Natural killer cell (primary cell): ENCODE measurements around the gene RNASE13. TPM values are rescaled to one million over a fixed set of nuclear protein-coding genes. Genes with fewer than 3 reads are reported as not detected.
A peak's percentile ranks its signal among the peaks of the same experiment; 100 is the strongest.
"Not testable (repeated sequence)": the region's sequence is repeated elsewhere in the genome, so short reads cannot be mapped to it uniquely, and the experiment has no call there.

Source experiments
- ATAC-seq, 3 donors: fragments of 150-1000 bp in 2 of 3; fragments of 200-7000 bp in 1 of 3; cut with Tn5 transposase; 1 replicate in 1 of 3; 2 replicates in 2 of 3; pipeline ENCODE4 v1.10.0; 2021; ENCODE audit warnings: mild to moderate bottlenecking in 2 of 3, moderate library complexity in 2 of 3
- DNase-seq, 2 donors: peaks; one replicate each; pipeline versions ENCODE4 v3.0.0 to v3.0.0-alpha.2; 2013 to 2021; ENCODE audit warnings: mixed read lengths in 1 of 2
- H3K27ac ChIP-seq: one replicate; pipeline ENCODE4 v1.5.1; 2013; ENCODE audit warnings: mild to moderate bottlenecking, low read length
- H3K27me3 ChIP-seq: one replicate; pipeline ENCODE4 v1.6.1; 2013; ENCODE audit warnings: low read length; ENCODE audit not compliant: control insufficient read depth, insufficient read depth
- H3K36me3 ChIP-seq: one replicate; pipeline ENCODE4 v1.6.1; 2013; ENCODE audit warnings: low read length; ENCODE audit not compliant: control insufficient read depth, insufficient read depth
- H3K4me1 ChIP-seq: one replicate; pipeline ENCODE4 v1.6.1; 2013; ENCODE audit warnings: low read length; ENCODE audit not compliant: control insufficient read depth, insufficient read depth
- H3K4me3 ChIP-seq: one replicate; pipeline ENCODE4 v1.5.1; 2013; ENCODE audit warnings: low read length
- H3K9me3 ChIP-seq: one replicate; pipeline ENCODE4 v1.6.1; 2013; ENCODE audit warnings: low read length; ENCODE audit not compliant: control insufficient read depth, insufficient read depth
- H3K27ac Mint-ChIP-seq, 2 donors: one replicate each; pipeline ENCODE4 v1.8.0; 2022; ENCODE audit warnings: mild to moderate bottlenecking in 2 of 2, mixed read lengths in 2 of 2, moderate library complexity in 1 of 2
- H3K27me3 Mint-ChIP-seq, 2 donors: one replicate each; pipeline ENCODE4 v1.8.0; 2022; ENCODE audit warnings: low read depth in 2 of 2, mixed read lengths in 2 of 2
- H3K36me3 Mint-ChIP-seq: one replicate; pipeline ENCODE4 v1.8.0; 2022; ENCODE audit warnings: mixed read lengths
- H3K4me1 Mint-ChIP-seq, 2 donors: one replicate each; pipeline ENCODE4 v1.8.0; 2022; ENCODE audit warnings: mixed read lengths in 2 of 2
- H3K4me3 Mint-ChIP-seq: one replicate; pipeline ENCODE4 v1.8.0; 2022; ENCODE audit warnings: mild to moderate bottlenecking, moderate library complexity, mixed read lengths
- H3K9me3 Mint-ChIP-seq, 2 donors: one replicate each; pipeline ENCODE4 v1.8.0; 2022; ENCODE audit warnings: mixed read lengths in 2 of 2
- CTCF ChIP-seq: fragments of 200-600 bp; IDR thresholded peaks from one replicate; pipeline ENCODE4 v1.8.0; 2022; ENCODE audit warnings: antibody characterized with exemption
- WGBS: methylation state at CpG from one replicate; pipeline ENCODE4 v1.1.7; 2013; ENCODE audit warnings: missing lambda C conversion rate; ENCODE audit not compliant: insufficient coverage; 5-methylcytosine and 5-hydroxymethylcytosine counted together
- intact Hi-C: fragments of 100-400 bp; cut with micrococcal nuclease; formaldehyde crosslinking; loops from one replicate; pipeline ENCODE4 v1.14.2; 2022
- total RNA-seq, 4 donors: library from RNA; stranded (reverse); fragments of 120-200 nt in 1 of 4; gene quantifications; one replicate each; pipeline versions ENCODE4 v1.2.3 to v1.2.4, GENCODE V29; 2013 to 2022

The RNASE13 gene
- total RNA-seq, 3 donors from 2014 or later (not counting 1 experiment from before 2014, with no cell fraction given), result not detected

DNA sequence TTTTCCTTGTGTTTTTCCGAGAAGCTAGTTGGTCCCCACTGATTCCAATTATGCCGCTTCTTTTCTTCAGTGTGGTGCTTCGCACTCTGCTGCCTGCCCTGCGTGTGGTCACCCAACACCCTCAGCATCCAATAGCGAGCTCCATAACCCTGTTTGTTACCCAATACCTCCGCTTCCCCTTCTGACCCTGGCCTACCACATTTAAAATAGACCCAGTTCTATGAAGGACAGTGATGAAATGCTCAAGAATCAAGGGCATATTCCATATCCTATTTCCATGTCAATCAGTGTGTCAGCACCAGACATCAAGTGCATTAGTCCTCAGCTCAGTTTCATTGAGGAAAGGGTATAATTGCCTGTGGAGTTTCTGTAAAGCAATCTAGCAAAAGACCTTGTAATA lies 19.3 kb downstream of the RNASE13 start:
- no peaks in the 10 kb centered on the region for H3K9me3 ChIP-seq
- no peak overlapping the region for H3K27ac ChIP-seq
- no peak overlapping the region for H3K4me3 ChIP-seq
- H3K9me3 Mint-ChIP-seq, result no peaks in the 10 kb centered on the region
- intact Hi-C loops, result no loop called here
- no peaks in the 10 kb centered on the region for H3K36me3 ChIP-seq
- no peak for TF ChIP-seq CTCF
- H3K27me3 Mint-ChIP-seq, result peaks cover 14 to 18% of the 10 kb centered on the region in 2 donors
- no peak overlapping the region for H3K27ac Mint-ChIP-seq
- 94% methylated on average over 6 of the region's 6 CpGs for WGBS
- no peak overlapping the region for H3K4me3 Mint-ChIP-seq
- peaks cover 4% of the 10 kb centered on the region for H3K27me3 ChIP-seq
- H3K4me1 ChIP-seq, result no peaks in the 10 kb centered on the region
- ATAC-seq, result no peak
- no peak for DNase-seq
- H3K4me1 Mint-ChIP-seq, result no peaks in the 10 kb centered on the region
- H3K36me3 Mint-ChIP-seq, result no peaks in the 10 kb centered on the region

GRCh38 chr14:21014761-21015190 lies 19.8 kb downstream of the RNASE13 start:
- Mint-ChIP-seq H3K27ac (no peak overlapping the region), H3K4me3 (no peak overlapping the region), H3K36me3 (no peaks in the 10 kb centered on the region), H3K4me1 (no peaks in the 10 kb centered on the region), H3K27me3 (peaks cover 14 to 18% of the 10 kb centered on the region in 2 donors), H3K9me3 (no peaks in the 10 kb centered on the region)
- DNase-seq (peak; percentile 72 to 92), ATAC-seq (peak; percentile 74 to 89 (median 87))
- intact Hi-C loops, result loop anchor here (1.0 kb wide), 3 partner anchors 26 to 90 kb away; no protein-coding TSS in a partner anchor
- TF ChIP-seq CTCF, result peak; percentile 88
- H3K27me3 ChIP-seq, result peaks cover 4% of the 10 kb centered on the region
- H3K27ac ChIP-seq, result no peak overlapping the region
- WGBS, result 0% methylated on average over 4 of the region's 4 CpGs
- no peak overlapping the region for H3K4me3 ChIP-seq
- H3K36me3 ChIP-seq, result no peaks in the 10 kb centered on the region
- no peaks in the 10 kb centered on the region for H3K4me1 ChIP-seq
- H3K9me3 ChIP-seq, result no peaks in the 10 kb centered on the region

DNA sequence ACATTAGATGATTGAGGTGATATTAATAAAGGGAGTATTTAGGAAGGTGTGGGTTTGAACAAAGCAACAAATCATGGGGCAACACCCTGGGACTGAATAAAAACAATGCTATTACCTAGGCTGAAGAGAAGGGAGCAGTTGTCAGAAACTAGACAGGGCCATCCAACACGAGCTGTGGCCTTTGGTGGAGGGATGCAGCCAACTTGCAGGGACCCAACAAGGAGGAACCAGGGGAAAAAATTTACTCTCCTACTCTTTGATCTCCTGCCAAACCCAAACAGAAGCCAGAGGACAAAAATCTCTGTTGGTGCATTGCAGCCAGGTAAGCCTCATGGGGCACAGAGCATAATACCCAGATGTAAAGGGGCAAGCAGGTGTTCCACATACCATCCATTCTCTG lies 23.5 kb downstream of the RNASE13 start:
- Histone ChIP-seq H3K4me1 (no peaks in the 10 kb centered on the region), H3K36me3 (no peaks in the 10 kb centered on the region), H3K4me3 (no peak overlapping the region), H3K9me3 (no peaks in the 10 kb centered on the region), H3K27me3 (peaks cover 4% of the 10 kb centered on the region), H3K27ac (no peak overlapping the region)
- H3K27me3 Mint-ChIP-seq, result peaks cover 14 to 18% of the 10 kb centered on the region in 2 donors
- intact Hi-C loops, result no loop called here
- H3K27ac Mint-ChIP-seq, result no peak overlapping the region
- H3K4me1 Mint-ChIP-seq, result no peaks in the 10 kb centered on the region
- no peak for DNase-seq
- ATAC-seq, result no peak
- no peaks in the 10 kb centered on the region for H3K36me3 Mint-ChIP-seq
- no peak for TF ChIP-seq CTCF
- no peaks in the 10 kb centered on the region for H3K9me3 Mint-ChIP-seq
- WGBS, result 60% methylated on average over 1 of the region's 1 CpG
- H3K4me3 Mint-ChIP-seq, result no peak overlapping the region

DNA sequence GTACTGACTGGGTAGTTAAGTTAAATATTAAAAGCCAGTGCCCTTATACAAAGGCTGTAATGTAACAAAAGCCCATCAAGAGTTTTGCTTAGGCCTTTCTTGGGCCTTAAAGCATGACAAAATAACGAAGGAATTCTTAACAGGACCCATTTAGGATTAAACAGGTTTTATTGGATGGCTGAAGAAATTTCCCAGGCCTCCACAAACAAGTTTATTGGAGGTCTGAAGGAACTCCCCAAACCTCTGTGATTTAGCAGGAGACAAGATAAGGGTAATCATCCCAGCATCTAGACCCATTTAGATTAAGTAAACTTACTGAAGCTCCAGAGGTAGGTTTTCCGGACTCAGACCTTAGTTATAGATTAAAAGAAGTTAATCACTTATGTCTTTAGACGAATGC lies 24.9 kb downstream of the RNASE13 start:
- H3K4me3 ChIP-seq, H3K36me3 ChIP-seq, H3K4me3 Mint-ChIP-seq, intact Hi-C loops, H3K27ac Mint-ChIP-seq, ATAC-seq, H3K27me3 ChIP-seq, H3K4me1 ChIP-seq, H3K27ac ChIP-seq, DNase-seq, H3K36me3 Mint-ChIP-seq, H3K9me3 ChIP-seq, H3K4me1 Mint-ChIP-seq, H3K9me3 Mint-ChIP-seq: not testable (repeated sequence)
- 57% methylated on average over 1 of the region's 3 CpGs for WGBS
- peaks cover 14 to 18% of the 10 kb centered on the region in 2 donors for H3K27me3 Mint-ChIP-seq
